ENCODE measurements around the gene LGMN.
"Not testable (repeated sequence)": the region's sequence is repeated elsewhere in the genome, so short reads cannot be mapped to it uniquely, and the experiment has no call there.

Gene LGMN

DNA sequence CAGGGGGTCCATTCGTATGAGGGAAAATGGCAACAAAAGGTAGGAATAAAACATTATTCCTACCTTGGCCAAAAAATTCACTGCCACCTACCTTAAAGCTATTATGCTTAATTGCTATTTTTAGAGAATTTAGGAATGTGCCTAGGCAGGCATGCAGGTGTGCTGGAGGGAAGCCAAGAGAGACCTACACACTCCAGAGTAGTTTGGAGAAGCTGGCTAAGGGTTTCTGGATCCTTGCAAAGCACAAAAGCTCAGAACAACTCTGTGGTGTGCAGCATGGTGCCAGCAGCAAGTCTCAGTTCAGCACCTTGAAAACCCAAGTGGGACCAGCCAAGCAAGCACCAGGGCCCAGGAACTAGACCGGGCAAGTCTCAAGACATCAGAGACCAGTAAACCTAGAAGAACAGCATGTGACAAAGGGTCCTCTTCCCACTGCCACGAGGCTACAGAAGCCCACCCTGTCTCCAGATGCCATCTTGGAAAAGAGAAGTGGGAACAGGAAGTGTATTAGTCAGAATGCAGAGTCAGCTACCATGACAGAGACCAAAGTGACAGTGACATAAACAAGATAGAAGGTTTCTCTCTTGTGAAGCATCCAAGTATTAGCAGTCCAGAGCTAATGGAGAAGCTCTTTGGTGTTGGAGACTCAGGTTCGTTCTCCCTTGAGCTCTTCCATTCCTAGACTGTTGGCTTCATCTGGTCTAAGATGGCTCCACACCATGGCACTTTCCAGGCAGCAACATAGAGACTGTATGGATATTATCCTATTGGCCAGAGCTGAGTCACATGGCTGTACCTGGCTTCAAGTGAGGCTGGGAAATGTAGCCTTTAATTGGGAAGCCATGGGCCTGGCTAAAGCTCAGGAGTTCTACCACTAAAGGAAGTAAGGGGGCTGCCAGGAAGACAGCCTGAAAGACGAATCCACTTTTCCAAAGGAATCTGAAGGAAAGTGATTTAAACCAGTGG is 15.5 kb upstream of the LGMN start:
- not testable (repeated sequence) for DNase-seq (ENCODE audit: low read depth in 2 of 3, low spot score in 1 of 3)

DNA sequence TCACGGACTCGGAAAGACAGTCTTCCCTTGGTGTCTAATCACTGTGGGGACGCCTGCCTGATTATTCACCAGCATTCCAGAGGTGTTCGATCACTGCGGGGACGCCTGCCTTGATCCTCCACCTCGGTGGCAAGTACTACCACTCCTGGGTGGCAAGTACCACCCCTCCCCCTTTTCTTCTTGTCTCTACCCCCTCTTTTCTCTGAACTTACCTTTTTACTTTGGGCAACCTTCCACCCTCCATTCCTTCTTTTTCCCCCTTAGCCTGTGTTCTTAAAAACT is 12.0 kb upstream of the LGMN start:
- DNase-seq (ENCODE audit: low read depth in 2 of 3, low spot score in 1 of 3), result no peak

DNA sequence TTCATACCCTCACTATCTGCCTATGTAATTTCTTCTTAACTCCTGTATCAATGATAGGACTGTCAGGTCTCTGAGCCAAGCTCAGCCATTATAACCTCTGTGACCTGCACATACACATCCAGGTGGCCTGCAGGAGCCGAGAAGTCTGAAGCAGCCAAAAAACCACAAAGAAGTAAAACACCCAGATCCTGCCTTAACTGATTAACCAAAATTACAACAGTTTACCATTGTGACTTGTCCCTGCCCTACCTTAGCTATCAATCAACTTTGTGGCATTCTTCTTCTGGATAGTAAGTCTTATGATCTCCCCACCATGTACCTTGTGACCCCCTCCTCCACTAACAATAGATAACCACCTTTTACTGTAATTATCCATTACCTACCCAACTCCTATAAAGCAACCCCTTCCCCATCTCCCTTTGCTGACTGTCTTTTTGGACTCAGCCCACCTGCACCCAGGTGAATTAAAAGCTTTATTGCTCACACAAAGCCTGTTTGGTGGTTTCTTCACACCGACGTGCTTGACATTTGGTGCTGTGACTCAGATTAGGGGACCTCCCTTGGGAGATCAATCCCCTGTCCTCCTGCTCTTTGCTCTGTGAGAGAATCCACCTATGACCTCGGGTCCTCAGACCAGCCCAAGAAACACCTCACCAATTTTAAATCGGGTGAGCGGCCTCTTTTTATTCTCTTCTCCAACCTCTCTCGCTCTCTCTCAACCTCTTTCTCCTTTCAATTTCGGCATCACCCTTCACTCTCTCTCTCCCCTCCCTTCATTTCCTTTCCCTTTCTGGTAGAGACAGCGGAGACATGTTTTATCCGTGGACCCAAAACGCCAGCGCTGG is 11.5 kb upstream of the LGMN start:
- DNase-seq (ENCODE audit: low read depth in 2 of 3, low spot score in 1 of 3), result no peak

DNA sequence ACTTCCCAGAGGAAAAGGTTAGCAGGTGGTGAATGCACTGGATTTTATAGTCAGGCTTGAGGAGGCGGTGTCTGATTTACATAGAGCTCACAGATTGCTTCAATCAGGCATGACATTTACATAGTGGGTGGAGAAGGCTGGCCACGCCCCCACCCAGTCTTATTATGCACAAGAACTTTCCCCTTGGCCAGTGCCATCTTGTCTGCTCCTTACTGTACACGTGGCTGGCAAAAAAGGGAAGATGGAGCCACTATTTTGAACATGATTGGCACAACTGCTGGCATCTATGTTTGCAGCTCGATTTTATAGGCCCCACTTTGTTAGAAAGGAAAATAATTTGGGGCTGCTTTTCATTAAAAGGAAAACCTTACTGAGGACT is 10.9 kb upstream of the LGMN start:
- DNase-seq (ENCODE audit: low read depth in 2 of 3, low spot score in 1 of 3), result no peak

DNA sequence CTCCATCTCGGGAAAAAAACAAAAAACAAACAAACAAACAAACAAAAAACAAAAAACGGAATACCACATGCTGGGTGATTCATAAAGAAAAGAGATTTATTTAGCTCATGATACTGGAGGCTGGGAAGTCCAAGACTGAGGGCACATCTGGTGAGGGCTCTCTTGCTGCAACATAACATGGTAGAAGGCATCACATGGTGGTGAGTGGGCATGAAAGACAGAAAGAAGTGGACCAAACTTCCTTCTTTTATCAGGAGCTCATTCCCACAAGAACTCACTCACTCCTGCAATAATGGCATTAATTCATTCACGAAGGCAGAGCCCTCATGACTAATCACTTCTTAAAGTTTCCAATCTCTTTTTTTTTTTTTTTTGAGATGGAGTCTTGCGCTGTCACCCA is 8.0 kb upstream of the LGMN start:
- DNase-seq (ENCODE audit: low read depth in 2 of 3, low spot score in 1 of 3), result no peak

DNA sequence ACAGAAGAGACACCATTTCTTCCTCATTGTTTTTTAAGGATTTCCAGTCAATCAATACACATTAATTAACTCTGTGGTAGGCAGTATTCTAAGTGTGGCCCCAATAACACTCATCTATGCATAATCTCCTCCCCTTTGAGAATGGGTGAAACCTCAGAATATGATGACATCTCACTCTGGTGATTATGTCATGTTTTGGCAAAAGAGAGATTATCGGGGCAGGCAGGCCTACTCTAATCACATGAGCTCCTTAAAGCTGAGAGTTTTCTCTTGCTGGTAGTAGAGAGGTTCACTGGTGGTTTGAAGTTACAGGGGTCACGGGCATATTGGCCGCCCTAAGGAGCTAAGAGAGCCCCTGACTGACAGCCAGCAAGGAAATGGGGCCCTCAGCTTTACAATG is 7.1 kb upstream of the LGMN start:
- no peak for DNase-seq (ENCODE audit: low read depth in 2 of 3, low spot score in 1 of 3)

DNA sequence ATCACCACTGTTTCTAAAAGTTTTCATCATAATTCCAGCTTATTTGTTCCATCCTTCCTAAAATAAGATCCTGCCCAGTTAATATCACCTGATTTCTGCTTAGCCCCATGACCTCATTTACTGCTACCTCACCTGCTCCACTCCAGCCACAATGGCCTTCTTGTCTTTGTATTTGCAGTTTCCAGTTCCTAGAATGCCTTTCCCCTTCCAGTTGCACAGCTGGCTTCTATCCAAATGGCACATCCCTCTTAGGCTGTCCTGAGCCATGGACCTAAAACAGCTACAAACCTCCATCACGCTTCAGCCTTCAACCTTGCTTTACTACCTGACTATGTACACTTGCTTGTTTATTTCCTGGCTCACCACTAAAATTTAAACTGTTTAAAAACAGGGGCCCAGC is 6.5 kb upstream of the LGMN start:
- DNase-seq (ENCODE audit: low read depth in 2 of 3, low spot score in 1 of 3), result no peak

DNA sequence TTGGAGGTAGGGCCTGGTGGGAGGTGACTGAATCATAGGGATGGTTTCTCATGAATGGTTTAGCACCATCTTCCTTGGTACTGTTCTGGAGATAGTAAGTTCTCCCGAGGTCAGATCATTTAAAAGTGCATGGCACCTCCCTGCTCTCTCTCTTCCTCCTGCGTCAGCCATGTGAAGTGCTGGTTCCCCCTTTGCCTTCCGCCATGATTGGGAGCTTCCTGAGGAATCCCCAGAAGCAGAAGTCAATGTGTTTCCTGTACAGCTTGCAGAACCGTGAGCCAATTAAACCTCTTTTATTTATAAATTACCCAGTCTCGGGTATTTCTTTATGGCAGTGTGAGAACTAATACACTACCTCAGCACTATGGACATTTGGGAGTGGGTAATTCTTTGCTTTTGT is 4.8 kb upstream of the LGMN start:
- DNase-seq (ENCODE audit: low read depth in 2 of 3, low spot score in 1 of 3), result no peak

DNA sequence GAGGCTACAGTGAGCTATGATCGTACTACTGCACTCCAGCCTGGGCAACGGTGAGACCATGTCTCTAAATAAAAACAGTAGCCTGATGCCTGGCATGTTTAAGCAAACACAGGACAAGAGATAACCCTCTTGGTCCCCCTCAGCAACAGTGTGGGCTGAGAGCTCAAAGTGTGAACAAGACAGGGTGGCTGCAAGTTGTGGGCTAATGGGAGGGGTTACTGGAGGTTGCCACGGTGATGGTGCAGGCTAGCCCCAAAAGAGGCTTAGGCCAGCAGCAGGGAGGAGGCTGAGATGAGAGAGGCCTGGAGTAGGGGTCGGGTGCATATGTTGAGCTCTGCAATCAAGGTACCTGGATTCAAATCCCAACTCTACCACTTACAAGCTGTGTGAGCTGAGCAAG is 3.4 kb upstream of the LGMN start:
- DNase-seq (ENCODE audit: low read depth in 2 of 3, low spot score in 1 of 3), result no peak

DNA sequence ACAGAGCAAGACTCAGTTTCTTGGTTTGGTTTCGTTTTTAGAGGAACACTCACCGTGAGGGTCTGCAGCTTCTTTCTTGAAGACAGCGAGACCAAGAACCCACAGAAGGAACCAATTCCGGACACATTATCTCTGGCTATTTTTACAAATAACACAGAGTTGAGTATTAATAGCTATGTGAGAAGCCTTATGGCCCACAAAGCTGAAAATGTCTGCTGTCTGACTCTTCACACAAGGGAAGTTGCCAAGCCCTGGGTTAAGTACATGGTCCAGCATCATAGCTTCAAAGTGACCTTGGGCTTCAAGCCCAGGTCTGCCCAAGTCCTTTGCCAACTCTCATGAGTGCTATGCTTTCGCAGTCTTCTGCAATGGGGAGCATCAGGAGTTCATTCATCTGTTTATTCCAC is 2.6 kb upstream of the LGMN start:
- no peak for DNase-seq (ENCODE audit: low read depth in 2 of 3, low spot score in 1 of 3)

DNA sequence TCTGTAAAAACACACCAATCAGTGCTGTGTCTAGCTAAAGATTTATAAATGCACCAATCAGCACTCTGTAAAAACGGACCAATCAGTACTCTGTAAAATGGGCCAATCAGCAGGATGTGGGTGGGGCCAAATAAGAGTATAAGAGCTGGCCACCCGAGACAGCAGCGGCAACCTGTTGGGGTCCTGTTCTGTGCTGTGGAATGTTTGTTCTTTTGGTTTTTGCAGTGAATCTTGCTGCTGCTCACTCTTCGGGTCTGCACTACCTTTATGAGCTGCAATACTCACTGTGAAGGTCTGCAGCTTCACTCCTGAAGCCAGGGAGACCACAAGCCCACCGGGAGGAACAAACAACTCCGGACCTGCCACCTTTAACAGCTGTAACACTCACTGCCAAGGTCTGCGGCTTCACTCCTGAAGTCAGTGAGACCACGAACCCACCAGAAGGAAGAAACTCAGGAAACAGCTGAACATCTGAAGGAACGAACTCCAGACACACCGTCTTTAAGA is 1.8 kb upstream of the LGMN start:
- DNase-seq (ENCODE audit: low read depth in 2 of 3, low spot score in 1 of 3), result peak in 1 of 3 donors; percentile 37

DNA sequence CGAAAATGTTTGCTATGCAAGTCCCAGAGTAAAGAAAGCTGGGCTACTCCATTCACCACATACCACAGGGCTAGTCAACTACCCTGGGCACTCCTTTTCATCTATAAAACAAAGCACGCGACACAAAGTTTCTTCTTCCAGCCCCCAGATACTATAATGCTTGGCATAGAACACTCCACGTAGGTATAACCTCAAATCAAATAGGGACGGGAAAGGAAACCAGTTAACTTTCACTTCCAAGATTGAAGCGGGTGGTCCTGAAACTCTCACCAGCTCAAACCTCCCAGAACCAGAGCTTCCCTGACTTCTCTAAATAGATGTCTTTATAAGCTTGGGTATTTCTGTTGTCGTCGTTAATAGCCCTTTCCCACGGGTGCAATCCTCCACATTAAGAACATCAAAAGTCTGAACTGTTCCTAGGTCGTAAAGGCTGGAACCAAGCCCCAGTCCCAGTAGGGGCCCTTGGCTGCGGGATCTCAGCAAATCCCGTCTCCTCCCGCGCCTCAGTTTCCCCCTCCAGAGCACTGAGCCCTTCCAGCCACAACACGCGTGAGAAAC is 647 bp downstream of the LGMN start:
- no peak for DNase-seq (ENCODE audit: low read depth in 2 of 3, low spot score in 1 of 3)

DNA sequence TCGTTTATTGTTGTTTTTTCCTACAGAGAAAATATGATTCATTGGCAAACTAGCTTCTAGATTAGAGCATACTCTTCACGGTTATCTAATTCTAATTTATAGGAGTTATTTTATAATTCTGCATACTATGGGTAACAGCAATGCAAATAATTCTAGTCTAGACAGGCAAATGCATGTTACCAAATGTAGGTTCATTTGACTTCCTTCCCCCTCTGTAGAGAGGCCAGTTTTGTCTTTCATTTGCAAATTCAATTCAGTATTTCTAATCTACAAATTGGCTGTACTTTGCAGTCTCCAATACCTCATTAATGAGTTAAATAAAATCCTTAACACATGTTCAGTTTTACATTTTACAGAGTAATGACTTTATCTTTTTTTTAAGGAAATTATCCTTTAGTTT is 4.2 kb downstream of the LGMN start:
- DNase-seq (ENCODE audit: low read depth in 2 of 3, low spot score in 1 of 3), result no peak

DNA sequence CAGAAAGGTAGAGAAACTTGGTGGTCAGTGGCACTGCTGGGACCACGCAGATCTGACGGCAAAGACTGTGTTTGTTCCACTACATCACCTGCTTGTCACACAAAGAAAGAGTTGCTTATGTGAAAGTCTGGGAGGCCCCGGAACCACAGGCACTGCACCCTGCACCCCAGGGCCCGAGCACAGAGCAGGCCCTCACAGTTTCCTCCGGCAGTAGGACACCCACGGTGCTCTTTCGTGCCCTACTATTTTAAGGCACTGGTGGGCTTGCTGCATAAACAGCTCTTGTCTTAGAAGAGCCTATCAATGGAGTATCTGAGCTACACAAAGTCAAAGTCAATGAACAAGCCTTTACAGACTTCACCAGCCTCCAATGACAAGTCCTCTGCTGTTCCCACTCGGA is 8.0 kb downstream of the LGMN start:
- DNase-seq (ENCODE audit: low read depth in 2 of 3, low spot score in 1 of 3), result no peak

DNA sequence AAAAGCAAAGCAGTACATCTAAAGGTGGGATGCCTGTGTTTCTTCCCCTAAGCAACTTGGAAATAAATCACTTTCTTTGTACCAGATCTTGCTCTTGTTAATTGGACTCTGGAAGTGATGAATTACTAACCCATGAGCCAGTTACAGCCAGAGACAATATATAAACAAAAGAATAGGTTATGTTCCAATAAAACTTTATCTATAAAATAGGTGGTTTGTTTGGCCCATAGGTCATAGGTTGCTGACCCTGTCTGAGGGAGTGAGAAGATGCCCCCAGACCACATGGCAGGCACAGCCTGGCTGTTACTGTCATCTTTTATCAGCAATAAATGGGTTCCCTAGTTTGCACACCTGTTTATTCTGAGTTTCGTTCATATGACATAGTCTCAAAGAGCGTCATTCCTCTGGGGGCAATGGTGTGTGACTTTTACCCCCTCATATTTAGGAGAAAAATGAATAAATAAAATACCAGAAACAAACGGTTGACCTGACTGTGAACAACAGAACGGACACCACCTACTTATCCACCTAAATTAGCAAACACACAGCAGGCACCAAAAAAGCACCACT is 10.7 kb downstream of the LGMN start:
- DNase-seq (ENCODE audit: low read depth in 2 of 3, low spot score in 1 of 3), result no peak

DNA sequence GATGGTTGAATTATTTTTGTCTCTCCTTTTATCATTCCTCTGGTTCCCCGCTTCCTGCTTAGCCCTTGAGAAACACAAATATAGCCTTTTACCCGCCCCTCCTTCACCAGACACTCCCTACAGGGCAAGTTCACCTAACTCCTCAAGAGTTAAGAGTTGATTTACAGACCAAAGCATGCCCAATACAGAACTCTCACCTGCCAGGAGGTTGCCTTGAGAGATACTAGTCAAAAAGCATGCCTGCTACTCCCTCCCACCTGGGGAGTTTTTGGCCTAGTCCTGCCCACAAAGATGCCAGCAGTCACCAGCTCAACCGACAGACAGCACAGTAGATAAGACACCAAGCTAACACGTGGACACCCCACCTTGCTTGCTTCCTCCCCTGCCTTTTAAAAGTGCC is 11.2 kb downstream of the LGMN start:
- DNase-seq (ENCODE audit: low read depth in 2 of 3, low spot score in 1 of 3), result no peak

DNA sequence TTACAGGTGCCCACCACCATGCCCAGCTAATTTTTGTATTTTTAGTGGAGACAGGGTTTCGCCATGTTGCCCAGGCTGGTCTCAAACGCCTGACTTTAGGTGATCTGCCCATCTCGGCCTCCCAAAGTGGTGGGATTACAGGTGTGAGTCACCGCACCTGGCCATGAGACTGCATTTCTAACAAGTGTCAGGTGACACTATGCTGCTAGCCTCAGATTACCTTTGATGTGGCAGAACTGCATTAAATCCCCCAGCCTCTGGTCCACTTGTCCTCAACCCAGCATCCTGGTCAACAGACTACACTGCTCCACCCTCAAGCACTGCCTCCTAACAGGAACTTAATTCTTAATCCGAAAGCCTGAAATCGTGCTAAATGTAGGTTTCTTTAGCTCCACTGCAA is 13.1 kb downstream of the LGMN start:
- DNase-seq (ENCODE audit: low read depth in 2 of 3, low spot score in 1 of 3), result no peak

DNA sequence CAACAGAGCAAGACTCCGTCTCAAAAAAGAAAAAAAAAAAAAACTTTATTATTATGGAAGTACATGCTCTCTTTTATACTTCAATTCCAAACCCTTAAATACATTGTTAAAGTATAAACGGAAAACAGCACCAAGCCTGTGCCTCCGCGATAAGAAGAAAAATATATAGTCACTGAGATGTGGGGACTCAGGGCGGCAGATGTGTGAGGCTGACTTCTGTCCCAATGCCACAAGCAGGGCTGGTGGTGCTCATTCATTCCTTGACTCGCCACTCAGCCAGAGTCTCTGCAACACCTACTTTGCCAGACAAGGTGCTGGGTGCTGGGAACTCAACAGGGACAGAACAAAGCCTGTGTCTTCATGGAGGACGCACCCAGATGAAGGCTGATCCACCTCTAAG is 13.8 kb downstream of the LGMN start:
- DNase-seq (ENCODE audit: low read depth in 2 of 3, low spot score in 1 of 3), result no peak

DNA sequence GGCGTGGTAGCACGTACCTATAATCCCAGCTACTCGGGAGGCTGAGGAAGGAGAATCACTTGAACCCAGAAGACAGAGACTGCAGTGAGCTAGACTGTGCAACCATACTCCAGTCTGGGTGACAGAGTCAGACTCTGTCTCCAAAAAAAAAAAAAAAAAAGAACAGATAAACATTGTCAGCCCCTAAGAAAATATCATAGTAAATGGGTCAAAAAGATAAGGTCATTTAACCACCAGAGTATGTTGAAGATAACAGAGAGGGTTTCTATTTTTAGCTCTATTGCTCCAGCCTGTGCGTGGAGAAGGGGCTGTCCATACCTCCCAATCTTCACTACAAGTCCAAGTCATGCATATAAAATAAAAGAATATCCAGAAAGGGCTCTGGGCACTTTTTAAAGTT is 15.4 kb downstream of the LGMN start:
- DNase-seq (ENCODE audit: low read depth in 2 of 3, low spot score in 1 of 3), result no peak

DNA sequence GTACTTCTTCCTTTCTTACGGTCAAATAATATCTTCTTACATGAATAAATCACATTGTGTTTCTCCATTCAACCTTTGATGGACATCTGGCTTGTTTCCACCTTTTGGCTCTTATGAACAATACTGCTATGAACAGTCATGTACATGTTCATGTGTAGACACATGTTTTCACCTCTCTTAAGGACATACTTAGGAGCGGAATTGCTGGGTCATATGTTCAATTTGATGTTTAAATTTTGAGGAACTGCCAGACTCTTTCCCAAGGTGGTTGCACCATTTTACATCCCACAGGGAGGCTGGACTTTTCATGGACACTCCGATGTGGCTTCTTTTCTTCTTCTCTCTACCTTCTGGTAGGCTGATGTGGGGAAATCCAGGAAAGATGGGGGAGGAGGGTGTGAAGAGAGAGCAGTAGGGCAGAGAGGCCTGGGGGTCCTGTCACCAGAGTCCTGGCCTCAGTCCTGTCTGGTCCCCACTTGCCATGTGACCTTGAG is 16.8 kb downstream of the LGMN start:
- DNase-seq (ENCODE audit: low read depth in 2 of 3, low spot score in 1 of 3), result no peak

DNA sequence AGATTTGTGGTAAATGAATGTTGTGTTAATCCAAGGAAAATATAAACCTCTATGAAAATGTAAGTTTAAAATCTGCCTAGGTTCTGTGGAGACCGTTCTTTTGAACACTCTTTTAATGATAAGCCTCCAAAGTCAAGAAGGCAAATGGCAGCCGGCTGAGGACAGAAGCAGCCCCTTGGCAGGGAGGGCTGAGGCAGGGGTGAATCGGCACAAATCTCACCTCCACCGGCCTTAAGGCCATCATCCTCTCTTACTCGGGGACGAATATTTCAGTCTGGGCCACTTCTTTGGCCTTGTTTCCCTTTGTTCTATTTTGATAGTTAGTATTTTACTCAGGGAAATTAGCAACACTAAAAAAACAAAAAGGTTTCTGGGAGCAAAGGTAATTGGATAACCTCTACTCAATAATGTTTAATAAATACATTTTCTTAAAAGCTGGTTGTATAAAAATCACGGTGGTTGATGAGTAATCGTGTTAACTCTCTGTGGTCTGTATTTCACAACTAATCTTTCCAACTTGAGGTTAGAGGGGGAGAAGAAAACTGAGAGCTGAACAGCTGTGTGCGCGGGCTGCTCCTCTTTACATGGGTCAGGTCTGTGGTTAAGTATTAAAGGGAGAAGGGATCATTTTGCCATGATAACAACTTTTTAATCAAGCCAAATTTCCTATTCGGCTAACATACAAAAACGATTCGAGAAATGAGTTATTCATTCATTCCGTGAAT is 18.6 kb downstream of the LGMN start:
- peak in 1 of 3 donors; percentile 34 for DNase-seq (ENCODE audit: low read depth in 2 of 3, low spot score in 1 of 3)

Data from stimulated activated CD4-positive, alpha-beta T cell treated with anti-CD3 and anti-CD28 coated beads, Interleukin-12 subunit alpha, Interleukin-12 subunit beta, amount 100 ng/mL, for 48 hours (primary cell).